Pancreas (tissue), 10 donors: ENCODE results near the gene E2F2. TPM values are rescaled to one million over a fixed set of nuclear protein-coding genes. Genes with fewer than 3 reads are reported as not detected.

Experiments used
- ATAC-seq, 4 donors: fragments of 200-7000 bp; cut with Tn5 transposase; one replicate each; pipeline versions ENCODE4 v1.8.0 to v1.9.1; 2020; ENCODE audit warnings: mild to moderate bottlenecking in 4 of 4, moderate library complexity in 4 of 4
- DNase-seq, 6 donors: peaks; one replicate each; pipeline ENCODE4 v3.0.0-alpha.2; 2020
- FAIRE-seq: peaks from 2 replicates; lab custom pipeline; 2012; peaks lifted over from hg19 to GRCh38; lab: Jason Lieb, UNC
- H3K27ac ChIP-seq, 4 donors: fragments of 200-600 bp; sonication (generic); 1 replicate in 3 of 4; 2 replicates in 1 of 4; pipeline versions ENCODE4 v1.5.0 to v1.8.0; 2020
- H3K27me3 ChIP-seq, 4 donors: fragments of 200-600 bp; one replicate each; pipeline ENCODE4 v1.8.0; 2021
- H3K36me3 ChIP-seq, 3 donors: fragments of 200-600 bp; sonication (generic) in 1 of 3; one replicate each; pipeline versions ENCODE4 v1.5.0 to v1.8.0; 2020 to 2021
- H3K4me1 ChIP-seq, 3 donors: fragments of 200-600 bp; one replicate each; pipeline ENCODE4 v1.8.0; 2021
- H3K4me3 ChIP-seq, 4 donors: fragments of 200-600 bp; sonication (generic) in 2 of 4; one replicate each; pipeline versions ENCODE4 v1.5.0 to v1.8.0; 2020 to 2021
- H3K9me3 ChIP-seq, 4 donors: fragments of 200-600 bp; one replicate each; pipeline ENCODE4 v1.8.0; 2021
- CTCF ChIP-seq, 4 donors: fragments of 200-600 bp; sonication (generic) in 3 of 4; IDR thresholded peaks; one replicate each; pipeline versions ENCODE4 v1.5.0 to v1.8.0; 2021; ENCODE audit warnings: antibody characterized with exemption in 4 of 4
- WGBS, 2 donors: extraction: QIAGEN DNeasy Blood & Tissue Kit; methylation state at CpG; one replicate each; pipeline ENCODE4 v1.1.7; 2013; 5-methylcytosine and 5-hydroxymethylcytosine counted together
- intact Hi-C, 3 donors: fragments of 100-400 bp; cut with DNase I; formaldehyde crosslinking; loops; one replicate each; pipeline versions ENCODE4 v1.11.1 to v1.14.2; 2022
- polyA plus RNA-seq, 2 donors: library from polyadenylated mRNA; stranded (reverse); fragments of 200-250 nt; gene quantifications; one replicate each; pipeline ENCODE4 v1.2.3, GENCODE V29; 2013
- total RNA-seq, 6 donors: library from RNA; stranded (reverse); fragmentation: NEBNext Ultra II Directional in 4 of 6; extraction: Animal tissue kit (Norgen Biotek cat#: 25700) in 4 of 6; gene quantifications; one replicate each; pipeline versions ENCODE4 v1.2.1 to v1.2.4, GENCODE V29; 2021 to 2023
- donor health status: healthy with polysubstance abuse.
- donor health status: DM: no; HTN: no; CAD: no; lungs with moderate emphysema.
- donor health status: DM: no; HTN: no; CAD: no.
- donor health status: control.
- donor health status: control.
- donor health status: Bipolar disorder and iron deficiency.
- donor health status: DM: yes; HTN: yes; CAD: no.
- donor health status: DM: no; HTN: no; CAD: no.
- donor health status: DM: no; HTN: no; CAD: no.
- donor health status: DM: yes; HTN: yes; CAD: no.

Gene E2F2
- total and polyA plus RNA-seq, 8 donors = 0.04 to 0.40 (median 0.15) TPM; not detected in 2

GRCh38 chr1:23528250-23528978, 2.6 kb downstream of the E2F2 start:
- Histone ChIP-seq H3K36me3 (no peaks in the 10 kb centered on the region), H3K27ac (no peak overlapping the region), H3K4me1 (peaks cover 7 to 18% (median 7%) of the 10 kb centered on the region in 3 donors), H3K4me3 (no peak overlapping the region), H3K27me3 (no peaks in the 10 kb centered on the region), H3K9me3 (no peaks in the 10 kb centered on the region)
- 12 to 13% methylated on average over 9 of the region's 9 CpGs for WGBS, 2 donors
- ATAC-seq (peak; percentile 51 to 76 (median 74)), FAIRE-seq (no peak), DNase-seq (peak; percentile 68 to 86 (median 84))
- intact Hi-C loops = no loop called here
- no peak for TF ChIP-seq CTCF (IDR thresholded peaks at IDR 0.05)

- H3K9me3 ChIP-seq = no peaks in the 10 kb centered on the region
- no peak for ATAC-seq
- H3K27me3 ChIP-seq = no peaks in the 10 kb centered on the region
- FAIRE-seq = no peak
- H3K4me1 ChIP-seq = peaks cover 7 to 18% (median 7%) of the 10 kb centered on the region in 3 donors
- WGBS, 2 donors = 63 to 67% methylated on average over 6 of the region's 6 CpGs
- TF ChIP-seq CTCF (IDR thresholded peaks at IDR 0.05) = no peak
- intact Hi-C loops = no loop called here
- H3K27ac ChIP-seq = no peak overlapping the region
- H3K36me3 ChIP-seq = no peaks in the 10 kb centered on the region
- no peak overlapping the region for H3K4me3 ChIP-seq
- DNase-seq = no peak
Measured at GRCh38 chr1:23527900-23528249, 3.2 kb downstream of the E2F2 start.

GRCh38 chr1:23527366-23527765, 3.7 kb downstream of the E2F2 start:
- FAIRE-seq = no peak
- Histone ChIP-seq H3K27me3 (no peaks in the 10 kb centered on the region), H3K36me3 (no peaks in the 10 kb centered on the region), H3K9me3 (no peaks in the 10 kb centered on the region), H3K4me3 (no peak overlapping the region), H3K27ac (no peak overlapping the region), H3K4me1 (peaks cover 7 to 18% (median 7%) of the 10 kb centered on the region in 3 donors)
- DNase-seq = no peak
- ATAC-seq = no peak
- intact Hi-C loops = no loop called here
- WGBS, 2 donors = 77 to 81% methylated on average over 7 of the region's 7 CpGs
- TF ChIP-seq CTCF (IDR thresholded peaks at IDR 0.05) = no peak

GRCh38 chr1:23526329-23527041, 4.5 kb downstream of the E2F2 start:
- no peak for ATAC-seq
- no peak overlapping the region for H3K4me3 ChIP-seq
- FAIRE-seq = no peak
- WGBS, 2 donors = 84 to 89% methylated on average over 8 of the region's 8 CpGs
- DNase-seq = no peak
- no peak overlapping the region for H3K27ac ChIP-seq
- TF ChIP-seq CTCF (IDR thresholded peaks at IDR 0.05) = no peak
- H3K9me3 ChIP-seq = no peaks in the 10 kb centered on the region
- intact Hi-C loops = no loop called here
- no peaks in the 10 kb centered on the region for H3K27me3 ChIP-seq
- H3K36me3 ChIP-seq = no peaks in the 10 kb centered on the region
- H3K4me1 ChIP-seq = peaks cover 7 to 15% (median 7%) of the 10 kb centered on the region in 3 donors
